ENCODE data around the gene MTHFD2. TPM values are rescaled to one million over a fixed set of nuclear protein-coding genes. Genes with fewer than 3 reads are reported as not detected.

MTHFD2 gene
- total RNA-seq, 1 donor from 2014 or later, result 17.8 TPM

DNA sequence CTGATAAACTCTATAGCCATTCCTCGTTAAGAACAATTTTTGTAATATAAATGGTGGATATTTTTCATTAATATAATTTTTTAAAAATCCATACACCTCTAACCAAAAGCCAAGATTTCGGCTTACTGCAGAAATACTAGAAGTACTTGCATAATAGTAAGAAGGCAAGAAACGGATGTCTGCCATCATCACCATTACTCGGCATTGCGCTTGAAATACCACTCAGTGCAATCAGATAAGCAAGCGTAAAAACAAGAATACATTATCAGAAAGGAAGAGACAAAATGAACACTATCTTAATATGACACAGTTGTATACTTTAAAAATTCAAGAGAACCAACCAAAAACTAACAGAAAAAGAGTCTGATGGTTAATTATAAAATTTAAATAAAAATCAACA lies 35.5 kb upstream of the MTHFD2 start:
- intact Hi-C loops (cut with micrococcal nuclease), result no loop called here
- Histone ChIP-seq H3K27me3 (ENCODE audit: low read depth) (no peaks in the 10 kb centered on the region), H3K27ac (replicated peaks) (no peak overlapping the region), H3K9me3 (replicated peaks) (peaks cover 8% of the 10 kb centered on the region), H3K4me3 (no peak overlapping the region), H3K4me1 (no peaks in the 10 kb centered on the region), H3K36me3 (peaks cover 97% of the 10 kb centered on the region)
- DNase-seq, result no peak
- TF ChIP-seq, protein P1, sequence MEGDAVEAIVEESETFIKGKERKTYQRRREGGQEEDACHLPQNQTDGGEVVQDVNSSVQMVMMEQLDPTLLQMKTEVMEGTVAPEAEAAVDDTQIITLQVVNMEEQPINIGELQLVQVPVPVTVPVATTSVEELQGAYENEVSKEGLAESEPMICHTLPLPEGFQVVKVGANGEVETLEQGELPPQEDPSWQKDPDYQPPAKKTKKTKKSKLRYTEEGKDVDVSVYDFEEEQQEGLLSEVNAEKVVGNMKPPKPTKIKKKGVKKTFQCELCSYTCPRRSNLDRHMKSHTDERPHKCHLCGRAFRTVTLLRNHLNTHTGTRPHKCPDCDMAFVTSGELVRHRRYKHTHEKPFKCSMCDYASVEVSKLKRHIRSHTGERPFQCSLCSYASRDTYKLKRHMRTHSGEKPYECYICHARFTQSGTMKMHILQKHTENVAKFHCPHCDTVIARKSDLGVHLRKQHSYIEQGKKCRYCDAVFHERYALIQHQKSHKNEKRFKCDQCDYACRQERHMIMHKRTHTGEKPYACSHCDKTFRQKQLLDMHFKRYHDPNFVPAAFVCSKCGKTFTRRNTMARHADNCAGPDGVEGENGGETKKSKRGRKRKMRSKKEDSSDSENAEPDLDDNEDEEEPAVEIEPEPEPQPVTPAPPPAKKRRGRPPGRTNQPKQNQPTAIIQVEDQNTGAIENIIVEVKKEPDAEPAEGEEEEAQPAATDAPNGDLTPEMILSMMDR (IDR thresholded peaks at IDR 0.05; ENCODE audit: borderline replicate concordance), result no peak

DNA sequence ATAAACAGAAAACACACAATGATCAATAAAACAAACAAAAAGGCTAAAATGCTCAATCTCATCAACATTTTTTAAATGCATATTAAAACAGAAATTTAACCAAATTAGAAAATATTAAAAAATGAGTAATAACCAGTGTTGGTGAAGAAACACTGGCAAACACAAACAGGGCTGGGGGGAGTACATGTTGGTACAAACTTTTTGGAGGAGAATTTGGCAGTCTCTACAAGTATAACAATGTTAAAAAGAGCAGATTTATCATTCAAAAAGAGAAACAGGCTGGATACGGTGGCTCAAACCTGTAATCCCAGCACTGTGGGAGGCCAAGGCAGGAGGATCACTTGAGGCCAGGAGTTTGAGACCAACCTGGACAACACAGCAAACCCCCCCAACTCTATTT lies 33.7 kb upstream of the MTHFD2 start:
- Histone ChIP-seq H3K4me3 (no peak overlapping the region), H3K27me3 (ENCODE audit: low read depth) (no peaks in the 10 kb centered on the region), H3K4me1 (no peaks in the 10 kb centered on the region), H3K9me3 (replicated peaks) (peaks cover 8% of the 10 kb centered on the region), H3K36me3 (peaks cover 97% of the 10 kb centered on the region), H3K27ac (replicated peaks) (no peak overlapping the region)
- intact Hi-C loops (cut with micrococcal nuclease), result no loop called here
- DNase-seq, result no peak
- TF ChIP-seq, protein P1 (IDR thresholded peaks at IDR 0.05; ENCODE audit: borderline replicate concordance), result no peak

DNA sequence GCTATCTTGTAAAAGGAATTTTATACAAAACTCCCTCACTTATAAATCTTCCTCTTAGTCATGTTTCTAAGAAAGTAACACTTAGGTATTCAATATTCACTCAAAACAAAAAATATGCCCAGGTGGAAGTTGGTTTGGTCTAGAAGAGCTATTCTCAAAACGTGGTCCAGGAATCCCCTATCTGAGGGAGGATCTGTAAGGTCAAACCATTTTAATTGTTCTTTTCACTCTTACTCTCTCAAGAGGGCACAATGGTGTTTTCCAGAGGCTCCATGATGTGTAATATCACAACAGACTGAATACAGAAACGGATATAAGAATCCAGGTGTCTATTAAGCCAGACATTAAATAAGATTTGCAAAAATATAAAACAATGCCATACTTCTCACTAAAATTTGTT lies 29.7 kb upstream of the MTHFD2 start:
- no peak for DNase-seq
- TF ChIP-seq, protein P1 (IDR thresholded peaks at IDR 0.05; ENCODE audit: borderline replicate concordance), result no peak
- H3K27me3 ChIP-seq (ENCODE audit: low read depth), result no peaks in the 10 kb centered on the region
- peaks cover 87% of the 10 kb centered on the region for H3K36me3 ChIP-seq
- H3K4me1 ChIP-seq, result peaks cover 4% of the 10 kb centered on the region
- no peak overlapping the region for H3K4me3 ChIP-seq
- H3K27ac ChIP-seq (replicated peaks), result no peak overlapping the region
- intact Hi-C loops (cut with micrococcal nuclease), result no loop called here
- H3K9me3 ChIP-seq (replicated peaks), result peaks cover 8% of the 10 kb centered on the region

DNA sequence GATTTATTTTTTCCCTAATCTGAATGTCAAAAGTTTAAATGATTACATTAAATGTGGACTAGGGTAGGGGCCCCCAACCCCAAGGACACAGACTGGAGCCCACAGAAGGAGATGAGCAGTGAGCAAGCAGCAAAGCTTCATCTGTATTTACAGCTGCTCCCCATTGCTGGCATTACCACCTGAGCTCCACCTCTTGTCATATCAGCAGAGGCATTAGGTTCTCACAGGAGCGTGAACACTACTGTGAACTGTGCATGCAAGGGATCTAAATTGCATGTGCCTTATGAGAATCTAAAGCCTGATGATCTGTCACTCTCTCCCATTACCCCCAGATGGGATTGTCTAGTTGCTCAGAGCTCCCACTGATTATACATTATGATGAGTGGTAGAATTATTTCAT lies 23.5 kb upstream of the MTHFD2 start:
- Histone ChIP-seq H3K4me3 (no peak overlapping the region), H3K27ac (replicated peaks) (no peak overlapping the region), H3K27me3 (ENCODE audit: low read depth) (no peaks in the 10 kb centered on the region), H3K4me1 (peaks cover 53% of the 10 kb centered on the region), H3K36me3 (peaks cover 26% of the 10 kb centered on the region), H3K9me3 (replicated peaks) (no peaks in the 10 kb centered on the region)
- DNase-seq, result no peak
- TF ChIP-seq, protein P1 (IDR thresholded peaks at IDR 0.05; ENCODE audit: borderline replicate concordance), result no peak
- intact Hi-C loops (cut with micrococcal nuclease), result no loop called here

DNA sequence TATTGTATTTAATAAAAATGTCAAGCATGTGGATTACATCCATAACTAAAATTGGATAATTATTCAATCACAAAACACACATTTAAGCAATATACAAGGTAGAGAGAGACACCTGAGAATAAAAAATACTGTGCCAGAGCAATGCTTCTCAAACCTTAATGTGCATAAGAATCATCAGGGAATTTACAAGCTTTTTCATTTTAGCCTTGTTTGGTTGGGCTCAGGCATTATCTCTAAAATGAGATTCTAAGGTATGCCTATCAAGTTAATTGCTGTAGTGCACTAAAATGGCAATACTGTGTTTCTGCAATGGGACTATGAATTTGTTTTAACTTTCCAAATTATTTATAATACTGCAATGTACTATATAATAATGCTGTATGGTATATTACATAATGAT lies 20.7 kb upstream of the MTHFD2 start:
- TF ChIP-seq, protein P1 (IDR thresholded peaks at IDR 0.05; ENCODE audit: borderline replicate concordance), result no peak
- H3K27me3 ChIP-seq (ENCODE audit: low read depth), result no peaks in the 10 kb centered on the region
- no peak for DNase-seq
- H3K9me3 ChIP-seq (replicated peaks), result no peaks in the 10 kb centered on the region
- intact Hi-C loops (cut with micrococcal nuclease), result no loop called here
- peak overlapping the region; percentile 95 for H3K27ac ChIP-seq (replicated peaks)
- H3K36me3 ChIP-seq, result no peaks in the 10 kb centered on the region
- peak overlapping the region; percentile 91 for H3K4me3 ChIP-seq
- H3K4me1 ChIP-seq, result peaks cover 51% of the 10 kb centered on the region
